CD4-positive, alpha-beta T cell treated with Interleukin-10 for 1 hour (primary cell): ENCODE measurements around the gene TBC1D24.
A peak's percentile ranks its signal among the peaks of the same experiment; 100 is the strongest.
"Not testable (repeated sequence)": the region's sequence is repeated elsewhere in the genome, so short reads cannot be mapped to it uniquely, and the experiment has no call there.

ENCODE experiments used
- DNase-seq: peaks from one replicate; pipeline ENCODE4 v3.0.0-alpha.2; 2020

Gene TBC1D24

DNA sequence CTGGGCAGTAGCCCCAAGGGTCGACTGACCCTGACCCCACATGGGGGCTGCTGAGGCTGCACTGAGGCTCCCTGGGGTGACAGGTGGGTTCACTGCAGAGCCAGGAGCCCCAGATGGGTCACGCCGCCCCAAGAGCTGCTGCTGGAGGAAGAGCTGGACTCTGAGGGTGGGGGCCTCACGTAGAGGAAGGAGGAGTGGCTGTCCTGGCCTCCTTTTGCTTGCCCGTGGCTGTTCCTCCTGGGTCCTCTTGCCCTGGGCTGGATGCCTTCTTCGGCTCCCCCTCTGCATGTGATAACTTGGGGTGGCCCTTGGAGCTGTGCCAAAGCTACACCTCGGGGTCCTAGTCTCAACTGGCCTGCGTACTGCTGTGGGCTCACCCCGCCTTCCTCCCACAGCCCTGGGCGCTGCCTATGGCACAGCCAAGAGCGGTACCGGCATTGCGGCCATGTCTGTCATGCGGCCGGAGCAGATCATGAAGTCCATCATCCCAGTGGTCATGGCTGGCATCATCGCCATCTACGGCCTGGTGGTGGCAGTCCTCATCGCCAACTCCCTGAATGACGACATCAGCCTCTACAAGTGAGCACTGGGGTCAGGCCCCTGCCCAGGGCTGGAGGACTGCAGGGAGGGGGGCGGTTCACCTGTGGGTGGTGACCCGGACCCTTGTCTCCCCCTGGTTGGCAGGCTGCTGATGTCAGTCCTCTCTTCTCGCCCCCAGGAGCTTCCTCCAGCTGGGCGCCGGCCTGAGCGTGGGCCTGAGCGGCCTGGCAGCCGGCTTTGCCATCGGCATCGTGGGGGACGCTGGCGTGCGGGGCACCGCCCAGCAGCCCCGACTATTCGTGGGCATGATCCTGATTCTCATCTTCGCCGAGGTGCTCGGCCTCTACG, 44.1 kb downstream of the TBC1D24 start:
- DNase-seq, result no peak

DNA sequence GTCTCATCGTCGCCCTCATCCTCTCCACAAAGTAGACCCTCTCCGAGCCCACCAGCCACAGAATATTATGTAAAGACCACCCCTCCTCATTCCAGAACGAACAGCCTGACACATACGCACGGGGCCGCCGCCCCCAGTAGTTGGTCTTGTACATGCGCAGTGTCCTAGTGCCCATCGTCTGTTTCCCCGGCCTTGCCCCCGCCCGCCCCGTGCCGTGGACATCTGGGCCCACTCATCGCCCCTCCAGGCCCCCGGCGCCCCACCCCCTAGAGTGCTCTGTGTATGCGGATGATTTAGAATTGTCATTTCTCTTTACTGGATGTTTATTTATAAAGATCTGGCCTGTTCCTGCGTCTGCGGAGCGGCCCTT, 44.8 kb downstream of the TBC1D24 start:
- DNase-seq, result no peak

DNA sequence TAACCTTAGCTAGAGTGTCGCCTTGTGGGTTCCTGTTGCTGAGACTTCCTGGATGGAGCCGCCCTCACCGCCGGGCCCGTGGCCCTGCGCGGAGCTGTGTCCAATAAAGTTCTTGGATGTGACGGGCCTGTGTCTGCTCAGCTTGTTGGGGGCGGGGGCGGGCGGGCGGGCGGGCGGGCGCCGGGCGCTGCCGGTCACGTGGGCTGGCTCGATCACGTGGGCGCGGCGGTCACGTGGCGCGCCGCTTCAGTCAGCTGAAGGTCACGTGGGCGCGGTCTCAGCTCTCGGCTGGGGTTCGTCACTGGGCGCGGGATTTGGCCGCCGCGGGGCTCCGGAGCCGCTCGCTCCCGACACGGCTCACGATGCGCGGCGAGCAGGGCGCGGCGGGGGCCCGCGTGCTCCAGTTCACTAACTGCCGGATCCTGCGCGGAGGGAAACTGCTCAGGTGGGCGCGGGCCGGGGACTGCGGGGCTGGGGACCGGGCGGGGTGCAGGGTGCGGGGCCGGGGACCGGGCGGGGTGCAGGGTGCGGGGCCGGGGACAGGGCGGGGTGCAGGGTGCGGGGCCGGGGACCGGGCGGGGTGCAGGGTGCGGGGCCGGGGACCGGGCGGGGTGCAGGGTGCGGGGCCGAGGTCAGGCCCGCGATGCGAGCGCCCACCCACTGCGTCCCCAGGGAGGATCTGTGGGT, 45.3 kb downstream of the TBC1D24 start, which contains the start of gene AMDHD2:
AMDHD2 (plus strand) TSS at position 275 of the 687 bp plus-strand sequence; CDS start at position 363, 88 bp downstream.
- DNase-seq, result peak; percentile 91

DNA sequence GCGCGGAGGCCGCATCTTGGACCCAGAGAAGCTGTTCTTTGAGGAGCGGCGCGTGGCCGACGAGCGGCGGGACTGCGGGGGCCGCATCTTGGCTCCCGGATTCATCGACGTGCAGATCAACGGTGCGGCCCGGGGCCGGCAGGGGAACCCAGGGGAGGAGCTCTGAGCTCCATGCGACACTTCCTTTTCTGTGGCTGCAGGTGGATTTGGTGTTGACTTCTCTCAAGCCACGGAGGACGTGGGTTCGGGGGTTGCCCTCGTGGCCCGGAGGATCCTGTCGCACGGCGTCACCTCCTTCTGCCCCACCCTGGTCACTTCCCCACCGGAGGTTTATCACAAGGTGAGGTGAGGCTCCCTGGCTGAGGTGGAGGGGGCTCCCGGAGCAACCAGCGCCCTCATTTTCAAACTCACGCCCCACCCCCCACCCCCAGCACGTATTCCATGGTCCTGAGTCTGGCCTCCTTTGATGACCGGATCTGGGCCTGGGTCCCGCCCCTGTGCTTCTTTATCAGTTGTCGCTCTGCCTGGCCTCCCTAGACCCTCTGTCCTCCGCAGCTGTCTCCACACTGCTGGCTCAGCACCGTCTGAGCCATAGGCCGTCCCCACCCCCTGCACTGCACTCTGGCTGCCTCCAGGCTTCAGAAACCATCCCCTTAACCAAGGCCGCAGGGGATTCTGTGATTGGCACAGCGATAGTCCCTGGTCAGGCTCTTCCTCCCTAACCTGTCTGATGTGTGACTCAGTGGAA, 46.0 kb downstream of the TBC1D24 start:
- peak; percentile 86 for DNase-seq

DNA sequence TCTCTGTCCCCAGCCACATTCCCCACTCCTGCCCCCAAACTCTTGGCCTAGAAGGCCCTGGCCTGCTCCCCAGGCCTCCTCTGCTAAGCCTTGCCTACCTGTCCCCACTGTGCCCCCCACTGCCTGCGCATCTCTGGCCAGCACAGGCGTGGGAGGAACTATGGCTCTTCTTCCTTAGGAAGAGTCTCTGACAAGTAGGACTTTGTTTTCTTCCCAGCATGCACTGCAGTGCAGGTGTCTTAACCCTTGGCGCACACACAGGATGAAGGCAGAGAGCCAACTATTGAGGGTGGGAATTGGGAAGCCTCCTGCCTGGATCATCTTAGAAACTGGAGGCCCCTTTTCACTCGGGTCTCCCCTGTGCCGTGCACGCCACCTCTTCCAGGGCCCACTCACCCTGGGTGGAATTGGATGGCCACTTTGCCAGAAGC, 48.9 kb downstream of the TBC1D24 start:
- no peak for DNase-seq

DNA sequence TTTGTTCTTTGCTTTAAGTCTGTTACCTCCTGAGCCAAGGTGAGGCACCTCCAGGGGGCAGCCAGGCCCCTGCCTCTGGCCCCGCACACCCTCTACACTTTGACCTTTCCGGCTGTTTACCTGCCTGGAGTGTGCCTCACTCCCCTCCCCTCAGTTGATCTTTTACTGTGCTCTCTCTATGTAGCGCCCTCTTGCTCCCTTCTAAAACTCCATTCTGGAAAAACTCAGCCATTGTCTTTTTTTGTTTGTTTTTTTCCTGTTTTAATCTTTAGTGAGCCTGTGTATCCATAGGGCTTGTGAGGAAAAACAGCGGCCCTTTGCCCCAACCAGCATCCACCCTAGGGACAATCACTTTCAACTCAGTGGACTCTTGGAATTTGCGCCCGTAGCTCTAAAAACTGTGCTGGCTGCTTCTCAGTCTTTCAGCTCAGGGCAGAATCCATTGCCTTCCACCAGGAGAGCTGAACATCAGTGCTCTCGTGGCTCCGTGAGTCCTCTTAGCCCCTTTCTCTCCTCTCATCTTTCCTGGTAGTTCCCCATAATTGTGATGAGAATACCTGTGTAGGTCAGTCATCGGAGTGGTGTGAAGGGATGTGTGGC, 49.5 kb downstream of the TBC1D24 start:
- DNase-seq, result no peak

DNA sequence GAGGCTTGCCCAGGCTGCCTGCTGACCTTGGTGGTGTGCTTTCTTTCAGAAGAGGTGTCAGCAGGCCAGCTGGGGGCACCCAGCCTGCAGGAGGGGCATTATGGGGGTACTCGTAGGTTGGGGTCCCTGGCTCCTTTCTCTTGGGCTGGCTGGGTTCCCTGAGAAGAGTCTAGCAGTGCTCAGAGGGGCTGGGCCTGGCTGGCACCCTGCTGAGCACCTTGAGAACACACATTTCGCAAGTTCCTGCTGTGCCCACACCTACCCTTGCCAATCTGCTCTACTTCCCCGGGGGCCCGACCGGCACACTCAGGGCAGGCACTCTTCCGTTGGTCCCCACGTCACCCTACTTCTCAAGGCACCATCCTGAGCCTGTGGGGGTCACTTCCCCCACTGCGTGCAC, 51.2 kb downstream of the TBC1D24 start:
- DNase-seq, result no peak

DNA sequence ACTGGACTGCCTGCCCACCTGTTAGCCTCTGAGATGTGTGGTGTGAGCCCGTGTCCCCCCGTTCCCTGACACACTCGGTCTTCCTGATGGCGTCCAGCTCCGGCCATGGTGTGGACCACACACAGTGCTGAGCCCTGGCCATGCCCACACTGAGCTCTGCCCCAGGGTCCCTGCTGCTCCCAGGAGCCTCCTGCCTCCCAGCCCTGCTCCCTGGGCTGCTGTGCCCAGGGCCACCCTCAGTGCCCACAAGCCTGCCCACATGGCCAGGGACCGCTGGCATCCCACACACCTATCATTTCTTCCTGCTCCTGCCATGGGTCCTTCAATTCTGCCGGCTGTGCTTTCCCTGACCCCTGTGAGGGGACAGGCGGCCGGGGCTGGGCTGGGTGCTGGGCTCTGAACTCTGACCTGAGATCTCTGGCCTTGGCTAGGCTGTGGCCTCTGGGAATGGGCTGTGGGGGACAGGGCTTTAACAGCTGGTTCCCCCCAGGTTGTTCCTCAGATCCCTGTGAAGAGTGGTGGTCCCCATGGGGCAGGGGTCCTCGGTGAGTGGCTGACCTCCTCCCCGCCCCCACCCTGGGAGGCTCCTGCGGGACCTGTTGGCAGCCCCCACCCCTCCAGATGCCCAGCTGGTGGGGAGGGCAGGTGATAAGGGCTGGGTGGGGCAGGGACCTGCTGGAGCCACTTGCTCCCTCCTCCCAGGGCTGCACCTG, 52.3 kb downstream of the TBC1D24 start:
- no peak for DNase-seq

DNA sequence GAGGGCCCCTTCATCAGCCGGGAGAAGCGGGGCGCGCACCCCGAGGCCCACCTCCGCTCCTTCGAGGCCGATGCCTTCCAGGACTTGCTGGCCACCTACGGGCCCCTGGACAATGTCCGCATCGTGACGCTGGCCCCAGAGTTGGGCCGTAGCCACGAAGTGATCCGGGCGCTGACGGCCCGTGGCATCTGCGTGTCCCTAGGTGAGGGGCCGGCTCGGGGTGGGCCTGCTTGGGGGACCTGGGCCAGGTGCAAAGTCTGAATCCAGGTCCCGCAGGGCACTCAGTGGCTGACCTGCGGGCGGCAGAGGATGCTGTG, 52.8 kb downstream of the TBC1D24 start:
- no peak for DNase-seq

DNA sequence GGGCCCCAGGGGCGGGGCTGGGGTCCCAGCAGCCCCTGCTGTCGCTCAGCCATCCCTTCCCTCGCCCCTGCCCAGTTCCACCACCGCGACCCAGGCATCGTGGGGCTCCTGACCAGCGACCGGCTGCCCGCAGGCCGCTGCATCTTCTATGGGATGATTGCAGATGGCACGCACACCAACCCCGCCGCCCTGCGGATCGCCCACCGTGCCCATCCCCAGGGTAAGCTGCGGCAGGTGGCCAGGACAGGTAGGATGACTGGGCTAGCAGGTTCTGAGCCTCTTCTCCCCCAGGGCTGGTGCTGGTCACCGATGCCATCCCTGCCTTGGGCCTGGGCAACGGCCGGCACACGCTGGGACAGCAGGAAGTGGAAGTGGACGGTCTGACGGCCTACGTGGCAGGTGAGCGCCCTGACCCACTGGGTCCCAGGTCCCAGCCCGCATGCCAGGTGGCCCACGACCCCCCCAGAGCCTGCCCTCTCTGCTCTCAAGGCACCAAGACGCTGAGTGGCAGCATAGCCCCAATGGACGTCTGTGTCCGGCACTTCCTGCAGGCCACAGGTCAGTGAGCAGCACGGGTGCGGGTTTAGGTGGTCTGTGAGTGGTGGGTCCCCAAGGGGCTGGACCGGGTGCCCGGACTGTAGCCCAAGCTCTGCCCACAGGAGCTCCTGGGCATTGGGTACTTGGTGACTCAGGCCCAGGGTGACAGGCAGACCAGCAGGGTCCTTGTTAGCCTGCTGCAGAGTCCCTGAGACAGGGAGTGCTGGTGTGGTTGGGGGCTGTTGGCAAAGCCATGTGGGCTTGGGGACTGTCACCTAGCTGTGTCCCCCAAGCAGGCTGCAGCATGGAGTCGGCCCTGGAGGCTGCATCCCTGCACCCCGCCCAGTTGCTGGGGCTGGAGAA, 53.5 kb downstream of the TBC1D24 start:
- DNase-seq, result no peak

DNA sequence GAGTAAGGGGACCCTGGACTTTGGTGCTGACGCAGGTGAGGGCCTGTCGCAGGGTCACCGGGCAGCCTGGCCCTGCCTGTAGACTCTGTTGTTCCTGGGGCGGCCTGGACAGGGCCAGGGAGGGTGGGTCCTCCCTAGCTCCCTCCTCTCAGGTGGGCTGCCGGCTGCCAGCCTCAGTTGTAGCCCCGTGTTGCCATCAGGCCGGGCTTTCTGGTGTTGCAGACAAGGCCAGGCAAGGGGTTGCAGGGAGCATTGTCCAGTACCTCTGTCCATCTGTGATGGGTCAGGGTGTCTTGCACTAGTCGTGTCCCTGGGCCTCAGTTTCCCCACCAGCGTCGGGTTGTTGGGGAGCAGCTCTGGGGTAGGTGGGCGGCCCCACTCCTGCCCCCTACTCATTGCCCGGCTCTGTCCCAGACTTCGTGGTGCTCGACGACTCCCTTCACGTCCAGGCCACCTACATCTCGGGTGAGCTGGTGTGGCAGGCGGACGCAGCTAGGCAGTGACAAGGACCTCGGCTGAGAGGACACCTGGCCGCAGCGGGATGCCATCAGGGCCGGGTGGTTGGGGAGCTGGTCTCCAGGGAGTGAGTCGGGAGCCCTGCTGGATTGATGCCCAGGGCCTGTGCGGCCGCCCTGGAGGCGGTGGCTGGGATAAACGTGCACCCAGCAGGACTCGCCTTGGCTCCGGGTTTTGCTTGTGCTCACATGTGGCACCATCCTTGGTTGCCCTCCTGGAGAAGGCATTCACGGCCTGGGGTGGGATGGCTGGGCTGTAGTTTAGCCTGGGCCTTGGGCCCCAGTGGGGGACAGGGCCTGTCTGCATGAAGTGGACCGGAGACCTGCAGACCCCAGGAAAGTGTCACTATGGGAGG, 54.4 kb downstream of the TBC1D24 start:
- no peak for DNase-seq

DNA sequence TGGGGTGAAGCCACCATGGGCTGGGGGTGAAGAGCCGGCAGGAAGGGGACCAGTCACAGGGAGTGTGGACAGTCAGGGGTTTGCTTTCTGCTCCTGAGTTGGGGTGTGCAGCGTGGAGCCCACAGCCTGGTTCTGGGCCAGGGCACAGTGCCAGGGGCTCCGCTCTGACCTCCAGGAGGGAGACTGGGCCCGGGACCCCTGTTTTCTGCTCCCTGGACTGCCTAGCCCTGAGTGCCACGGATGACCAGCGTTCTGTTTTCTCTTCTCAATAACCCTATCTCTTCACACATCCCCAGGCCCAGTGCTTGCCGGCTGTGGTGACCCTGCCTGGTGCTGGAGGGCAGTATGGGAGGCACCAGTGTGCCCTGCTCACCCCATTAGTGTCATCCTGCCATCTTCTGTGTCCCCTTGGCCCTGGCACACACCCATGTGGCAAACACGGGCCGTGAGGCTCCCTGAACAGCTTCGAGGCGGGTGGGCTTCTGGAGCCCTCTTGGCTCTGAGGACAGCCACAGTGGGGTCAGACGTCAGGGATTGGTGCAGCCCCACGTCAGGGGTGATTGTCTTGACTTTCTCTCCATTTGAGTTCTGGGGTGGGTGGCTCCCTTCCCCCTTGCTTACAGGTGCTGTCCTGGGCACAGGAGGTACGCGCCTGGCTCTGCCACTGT, 55.2 kb downstream of the TBC1D24 start:
- DNase-seq, result no peak

DNA sequence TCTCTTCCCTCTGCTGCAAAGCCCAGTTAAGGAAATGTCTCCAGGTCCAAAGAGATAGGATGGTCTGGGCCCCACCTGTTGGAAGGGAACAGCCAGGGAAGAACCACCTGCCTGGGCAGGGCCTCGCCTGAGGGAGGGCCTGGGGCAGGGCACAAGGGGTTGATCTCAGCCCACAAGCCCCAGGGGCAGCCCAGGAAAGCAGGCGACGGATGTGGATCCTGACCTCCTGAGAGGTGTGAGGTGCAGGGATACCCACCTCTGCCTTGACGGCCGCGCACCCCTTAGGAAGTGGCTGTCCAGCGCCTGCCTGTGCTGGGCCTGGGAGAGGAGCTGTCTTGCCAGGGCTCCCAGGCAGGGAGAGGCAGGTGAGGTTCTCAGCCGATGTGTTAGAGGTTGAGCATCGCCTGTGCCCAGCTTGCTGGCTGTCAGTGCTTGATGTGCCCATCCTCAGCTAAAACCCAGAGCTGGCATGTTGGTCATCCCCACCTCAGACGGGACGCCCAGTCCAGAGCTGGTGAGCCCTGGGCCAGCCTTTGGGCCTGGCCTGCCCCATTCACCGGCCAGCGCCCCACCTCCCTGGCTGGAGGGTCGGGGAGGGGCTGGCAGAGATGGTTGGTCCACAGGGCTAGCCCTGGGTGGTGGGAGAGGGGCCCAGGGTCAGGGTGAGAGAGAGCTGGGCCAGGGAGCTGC, 55.8 kb downstream of the TBC1D24 start:
- DNase-seq, result no peak

DNA sequence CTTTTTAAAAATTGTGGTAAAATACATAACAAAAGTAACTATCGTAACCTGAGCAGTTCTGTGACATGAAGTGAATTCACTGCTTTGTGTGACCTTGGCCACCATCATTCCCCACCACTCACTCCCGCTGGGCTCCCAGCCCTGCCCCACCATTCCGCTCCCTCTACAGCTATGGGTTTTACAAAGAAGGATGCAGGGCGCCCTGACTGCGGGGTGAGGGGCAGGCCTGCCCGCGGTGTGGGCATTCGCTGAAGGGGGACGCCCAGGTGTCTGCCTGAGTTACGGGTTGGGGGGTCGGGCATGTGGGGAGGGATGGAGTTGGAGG, 56.4 kb downstream of the TBC1D24 start, which contains the start of gene CEMP1:
CEMP1 (minus strand) TSS at position 38 of the 325 bp plus-strand sequence. CDS start 335 bp downstream, outside the sequence.
- DNase-seq, result no peak

DNA sequence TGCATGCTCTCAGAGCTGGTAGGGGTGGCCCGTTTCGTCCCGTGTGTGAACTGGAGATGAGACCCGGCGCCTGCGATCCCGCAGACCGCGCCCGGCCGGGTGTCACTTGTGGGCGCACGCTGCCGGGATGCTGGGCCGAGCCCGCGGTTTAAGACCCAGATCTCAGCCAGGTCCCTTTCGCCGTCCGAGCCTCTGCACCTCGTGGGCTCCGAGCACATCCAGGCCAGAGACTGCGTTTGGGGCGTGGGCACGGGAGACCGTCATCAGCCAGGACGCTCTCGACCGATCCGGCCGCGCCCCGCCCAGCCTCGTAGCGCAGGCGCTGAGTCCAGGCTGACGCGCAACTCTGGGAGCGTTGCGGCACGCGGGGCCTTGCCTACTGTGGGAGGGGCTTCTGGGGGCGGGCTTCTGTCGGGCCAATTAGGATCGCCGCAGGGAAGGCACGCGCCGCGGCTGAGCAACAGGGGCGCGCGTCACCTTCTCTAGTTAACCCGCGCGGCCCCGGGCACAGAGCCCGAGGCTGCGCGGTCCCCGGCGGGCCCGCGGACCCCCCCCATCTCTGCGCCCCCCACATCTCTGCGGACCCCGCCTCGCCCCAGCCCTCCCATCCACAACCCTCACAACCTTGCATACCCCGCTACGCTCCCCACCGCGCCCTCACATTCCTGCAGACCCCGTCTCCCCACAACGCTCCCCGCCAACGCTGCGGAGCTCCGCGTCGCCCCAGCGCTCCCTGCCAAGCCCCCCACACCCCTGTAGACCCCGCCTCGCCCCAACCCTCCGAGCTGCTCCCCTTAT, 57.0 kb downstream of the TBC1D24 start:
- peak; percentile 97 for DNase-seq

DNA sequence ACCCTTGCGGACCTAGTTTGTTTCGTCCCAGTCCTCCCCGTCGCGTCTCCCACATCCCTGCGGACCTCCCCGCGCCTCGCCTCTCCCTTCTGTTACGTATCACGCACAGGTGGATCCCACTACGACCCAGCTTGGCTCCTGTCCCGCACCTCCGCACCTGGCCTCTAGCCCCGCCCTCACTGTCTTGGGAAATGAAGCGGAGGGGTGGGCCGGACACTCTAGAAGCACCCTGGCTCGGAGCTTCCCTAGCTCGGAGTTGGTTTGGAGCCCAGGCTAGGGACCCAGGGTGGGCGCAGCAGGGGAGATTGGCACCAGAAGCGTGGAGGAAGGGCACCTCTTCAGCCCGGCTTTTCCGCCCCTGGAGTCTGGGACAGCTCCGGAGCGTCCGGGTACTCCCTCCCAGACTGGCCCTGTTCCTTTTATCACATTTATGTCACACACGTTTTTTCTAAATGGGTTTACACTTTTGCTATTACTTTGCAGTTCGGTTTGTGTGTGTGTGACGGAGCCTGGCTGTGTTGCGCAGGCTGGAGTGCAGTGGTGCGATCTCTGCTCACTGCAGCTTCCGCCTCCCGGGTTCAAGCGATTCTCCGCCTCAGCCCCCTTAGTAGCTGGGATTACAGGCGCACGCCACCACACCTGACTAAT, 57.7 kb downstream of the TBC1D24 start:
- peak; percentile 75 for DNase-seq

DNA sequence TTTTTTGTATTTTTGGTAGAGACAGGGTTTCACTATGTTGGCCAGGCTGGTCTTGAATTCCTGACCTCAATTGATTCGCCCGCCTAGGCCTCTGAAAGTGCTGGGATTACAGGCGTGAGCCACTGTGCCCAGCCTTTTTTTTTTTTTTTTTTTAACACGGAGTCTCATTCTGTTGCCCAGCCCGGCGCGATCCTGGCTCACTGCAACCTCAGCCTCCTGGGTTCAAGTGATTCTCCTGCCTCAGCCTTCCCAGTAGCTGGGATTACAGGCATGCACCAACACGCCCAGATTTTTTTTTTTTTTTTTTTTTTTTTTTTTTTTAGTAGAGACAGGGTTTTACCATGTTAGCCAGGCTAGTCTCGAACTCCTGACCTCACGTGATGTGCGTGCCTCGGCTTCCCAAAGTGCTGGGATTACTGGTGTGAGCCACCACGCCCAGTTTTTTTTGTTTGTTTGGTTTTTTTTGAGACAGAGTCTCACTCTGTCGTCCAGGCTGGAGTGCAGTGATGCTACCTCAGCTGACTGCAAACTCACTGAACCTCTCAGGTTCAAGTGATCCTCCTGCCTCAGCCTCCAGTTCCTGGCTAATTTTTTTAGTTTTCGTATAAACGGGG, 58.3 kb downstream of the TBC1D24 start:
- not testable (repeated sequence) for DNase-seq
